GM18861 (cell line): ENCODE measurements around the gene CRYBG2.
"Not testable (repeated sequence)": the region's sequence is repeated elsewhere in the genome, so short reads cannot be mapped to it uniquely, and the experiment has no call there.

Experiments used
- ATAC-seq: cut with Tn5 transposase; IDR thresholded peaks from one replicate; pipeline ENCODE4 v1.9.1; 2021; ENCODE audit not compliant: unreplicated experiment

The CRYBG2 gene

DNA sequence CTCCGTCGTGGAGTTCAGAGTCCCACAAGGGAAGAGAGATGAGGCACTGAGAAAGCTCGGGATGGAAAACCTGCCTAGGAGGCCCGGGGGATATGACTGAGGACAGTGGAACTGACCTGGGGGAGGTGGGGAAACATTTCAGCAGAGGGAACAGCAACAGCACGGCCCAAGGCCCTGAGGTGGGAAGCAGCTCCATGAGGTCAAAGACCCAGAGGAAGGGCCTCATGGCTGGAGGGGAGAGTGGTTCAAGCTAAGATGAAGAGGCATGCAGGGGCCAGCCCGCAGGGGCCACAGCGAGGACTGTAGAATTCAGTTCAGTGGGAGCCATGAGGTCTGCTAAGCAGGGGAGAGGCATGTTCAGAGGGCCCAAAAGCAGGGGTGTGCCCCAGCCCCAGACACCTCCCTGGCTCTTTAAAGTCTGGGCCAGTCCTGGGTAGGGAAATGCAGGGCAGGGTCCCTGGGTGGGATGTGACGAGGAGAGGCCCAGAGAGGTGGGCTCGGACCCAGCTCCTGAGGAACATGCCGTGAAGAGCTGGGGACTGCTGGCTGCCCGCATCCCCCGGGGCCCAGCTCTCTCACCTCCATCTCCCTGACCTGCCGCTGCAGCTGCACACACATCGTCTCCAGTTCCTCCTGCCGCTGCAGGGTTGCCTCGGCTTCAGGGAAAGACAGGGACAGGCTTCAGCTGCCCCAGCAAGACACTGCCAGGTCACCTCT is 57.4 kb downstream of the CRYBG2 start:
- ATAC-seq = no peak

DNA sequence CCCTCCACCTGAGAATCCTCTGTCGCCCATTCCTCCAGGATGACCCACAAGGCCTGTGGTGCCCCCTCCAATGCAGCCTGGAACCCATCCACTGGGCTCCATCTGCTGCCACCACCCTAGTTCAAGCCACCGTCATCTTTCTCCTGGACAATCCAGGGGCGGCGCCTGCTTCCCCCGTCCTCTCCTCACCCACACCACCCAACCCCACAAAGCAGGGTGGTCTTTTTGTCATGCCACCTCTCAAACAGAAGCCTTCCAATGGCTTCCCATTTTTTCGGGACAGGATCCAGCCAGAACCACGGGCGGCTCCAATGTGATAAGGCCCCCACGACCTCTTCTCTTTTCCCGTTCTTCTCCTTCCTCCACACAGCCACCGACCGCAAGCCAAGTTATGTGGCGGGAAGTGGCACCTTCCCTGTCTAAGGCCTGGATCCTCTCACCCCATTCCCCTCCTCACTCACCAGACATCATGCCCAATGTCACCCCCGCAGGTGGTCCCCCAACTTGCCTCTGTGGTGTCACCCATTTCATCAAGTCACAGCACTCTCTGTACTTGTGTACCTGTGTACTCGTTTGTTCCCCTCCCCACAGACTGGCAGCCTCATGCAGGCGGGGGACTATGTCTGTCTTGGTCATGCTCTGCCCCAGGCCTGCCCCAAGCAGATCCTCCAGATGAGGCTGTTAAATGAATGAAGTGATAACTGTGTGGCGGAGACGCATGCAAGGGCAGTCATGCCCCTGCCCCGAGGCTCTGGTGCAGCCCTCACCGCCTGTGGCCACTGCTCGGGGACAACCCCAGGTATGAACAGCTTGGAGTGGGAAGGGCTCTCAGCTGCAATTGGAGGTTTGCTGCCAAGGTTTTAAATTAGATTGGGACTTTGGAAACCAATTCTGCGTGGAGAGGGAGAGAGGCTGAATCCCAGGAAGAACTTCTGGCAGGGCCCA is 58.5 kb downstream of the CRYBG2 start:
- no peak for ATAC-seq

DNA sequence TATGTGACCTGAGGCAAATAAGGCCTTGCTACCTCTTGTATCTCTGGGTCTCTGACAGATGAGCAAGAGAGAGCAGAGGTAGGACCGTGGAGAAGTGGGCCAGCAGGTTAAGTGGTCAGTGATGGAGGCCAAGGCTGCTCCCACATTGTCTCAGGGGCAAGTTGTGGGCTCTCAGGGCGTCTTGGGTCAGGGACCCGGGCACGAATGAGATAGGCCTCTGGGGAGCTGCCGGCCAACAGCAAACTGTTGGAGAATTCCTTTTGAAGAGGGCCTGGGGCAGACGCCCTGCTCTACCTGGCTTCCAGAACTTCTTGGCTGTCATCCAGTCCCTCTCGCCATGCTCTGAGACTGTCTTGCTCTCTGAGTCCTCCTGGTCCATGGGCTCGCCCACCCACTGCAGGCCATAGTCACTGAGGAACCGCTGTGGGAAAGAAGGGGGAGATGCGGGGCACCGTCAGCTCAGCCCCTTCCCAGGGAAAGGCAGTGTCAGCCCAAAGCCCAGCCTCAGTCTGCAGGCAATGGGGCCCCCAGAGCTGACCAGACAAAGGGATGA is 59.9 kb downstream of the CRYBG2 start:
- ATAC-seq = no peak

DNA sequence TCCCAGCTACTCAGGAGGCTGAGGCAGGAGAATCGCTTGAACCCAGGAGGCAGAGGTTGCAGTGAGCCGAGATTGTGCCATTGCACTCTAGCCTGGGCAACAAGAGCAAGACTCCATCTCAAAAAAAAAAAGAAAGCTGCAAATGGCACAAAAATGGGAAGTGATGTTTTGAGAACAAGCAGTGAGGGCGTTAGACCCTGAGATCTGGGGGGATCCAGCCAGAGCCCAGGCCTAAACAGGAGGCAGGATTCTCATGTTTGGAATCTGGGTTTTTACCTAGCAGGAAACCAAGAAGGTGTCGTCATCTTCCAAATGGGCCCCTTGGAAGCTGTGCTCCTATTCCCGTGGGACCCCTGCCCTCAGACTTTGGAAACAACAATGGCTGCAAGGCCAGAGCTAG is 61.2 kb downstream of the CRYBG2 start:
- not testable (repeated sequence) for ATAC-seq

DNA sequence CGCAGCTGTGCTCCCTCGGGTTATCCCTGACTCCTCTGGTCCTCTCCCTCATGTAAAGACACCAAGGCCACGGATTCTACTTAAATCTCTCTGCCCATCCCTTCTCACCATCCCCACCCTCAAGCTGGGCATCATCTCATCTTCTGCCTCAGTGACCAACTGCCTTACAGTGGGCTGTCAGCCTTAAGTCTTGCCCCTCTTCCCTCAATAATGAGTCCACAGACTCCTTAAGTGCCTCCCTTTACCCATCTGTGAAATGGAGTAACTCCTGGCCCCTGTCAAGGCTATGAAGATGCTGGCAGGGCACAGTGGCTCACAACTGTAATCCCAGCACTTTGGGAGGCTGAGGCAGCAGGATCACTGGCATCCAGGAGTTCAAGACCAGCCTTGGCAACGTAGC is 62.0 kb downstream of the CRYBG2 start:
- ATAC-seq = no peak

DNA sequence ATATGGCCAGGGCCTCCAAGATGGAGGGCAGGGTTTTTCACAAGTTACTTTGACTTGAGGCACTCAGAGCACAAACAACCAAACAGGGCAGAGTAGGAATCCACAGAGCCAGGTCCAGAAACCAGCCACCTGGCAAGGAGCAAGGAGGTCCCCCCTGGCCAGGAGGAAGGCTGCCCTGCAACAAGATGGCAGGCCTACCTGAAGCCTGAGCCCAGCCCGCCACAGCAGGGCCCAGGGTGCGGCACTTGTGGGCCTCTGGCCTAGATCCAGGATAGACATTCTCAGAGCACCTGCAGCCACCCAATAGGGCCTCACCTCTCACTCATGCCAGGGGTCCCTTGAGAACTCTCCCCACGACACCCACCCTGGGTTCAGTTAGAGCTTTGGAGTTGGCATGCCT is 62.5 kb downstream of the CRYBG2 start:
- no peak for ATAC-seq

DNA sequence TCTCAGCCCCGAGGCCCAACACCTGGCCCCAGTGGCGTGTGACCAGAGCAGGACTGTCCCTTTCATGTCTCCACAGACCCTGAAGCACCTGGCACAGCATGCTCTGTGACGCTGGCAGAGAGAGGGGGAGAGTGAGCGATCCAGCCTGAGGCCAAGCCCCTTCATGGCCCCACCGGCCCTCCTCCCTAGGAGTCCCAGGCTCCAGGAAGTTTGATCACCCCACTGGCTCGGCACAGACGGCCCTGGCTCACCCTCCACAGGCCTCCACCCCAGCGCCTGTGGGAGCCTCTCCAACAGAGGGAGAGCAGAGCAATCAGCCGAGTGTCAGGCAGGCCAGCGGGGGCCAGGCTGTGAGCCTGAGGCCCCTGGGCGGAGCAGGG is 63.1 kb downstream of the CRYBG2 start:
- ATAC-seq = no peak

DNA sequence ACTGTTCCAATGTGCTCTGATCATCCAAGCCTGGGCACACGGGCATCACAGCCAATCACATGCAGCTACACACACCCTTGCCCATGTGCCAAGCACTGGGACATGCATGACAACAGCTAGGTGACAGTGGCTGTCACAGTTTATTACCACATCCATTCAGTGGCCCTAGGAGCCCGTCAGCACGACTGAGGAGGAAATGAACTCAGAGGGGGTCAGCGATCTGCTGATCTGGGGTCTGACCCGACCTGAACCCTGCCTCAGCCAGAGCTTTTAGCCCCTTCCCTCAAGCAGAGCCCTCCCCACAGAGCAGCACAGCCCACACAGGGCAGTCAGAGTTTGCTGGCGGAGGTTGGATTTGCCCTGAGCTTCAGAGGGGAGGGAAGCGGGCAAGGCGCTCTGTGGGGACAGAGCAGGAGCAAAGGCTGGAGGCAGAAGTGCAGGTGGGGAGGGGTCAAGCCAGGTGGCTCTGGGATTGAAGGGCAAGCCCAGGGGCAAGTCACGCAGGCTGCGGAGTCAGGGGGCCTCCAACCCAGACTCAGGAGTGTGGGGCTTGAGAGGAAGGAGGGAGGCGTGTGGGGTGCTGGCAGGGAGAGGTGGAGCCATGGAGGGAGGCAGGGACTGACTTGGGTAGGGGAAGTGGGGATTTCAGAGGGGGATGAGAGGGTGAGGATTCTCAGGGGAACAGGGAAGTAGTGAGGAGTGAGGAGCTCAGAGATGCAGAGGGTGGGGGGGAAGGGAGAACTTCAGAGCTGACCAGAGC is 63.6 kb downstream of the CRYBG2 start:
- no peak for ATAC-seq

DNA sequence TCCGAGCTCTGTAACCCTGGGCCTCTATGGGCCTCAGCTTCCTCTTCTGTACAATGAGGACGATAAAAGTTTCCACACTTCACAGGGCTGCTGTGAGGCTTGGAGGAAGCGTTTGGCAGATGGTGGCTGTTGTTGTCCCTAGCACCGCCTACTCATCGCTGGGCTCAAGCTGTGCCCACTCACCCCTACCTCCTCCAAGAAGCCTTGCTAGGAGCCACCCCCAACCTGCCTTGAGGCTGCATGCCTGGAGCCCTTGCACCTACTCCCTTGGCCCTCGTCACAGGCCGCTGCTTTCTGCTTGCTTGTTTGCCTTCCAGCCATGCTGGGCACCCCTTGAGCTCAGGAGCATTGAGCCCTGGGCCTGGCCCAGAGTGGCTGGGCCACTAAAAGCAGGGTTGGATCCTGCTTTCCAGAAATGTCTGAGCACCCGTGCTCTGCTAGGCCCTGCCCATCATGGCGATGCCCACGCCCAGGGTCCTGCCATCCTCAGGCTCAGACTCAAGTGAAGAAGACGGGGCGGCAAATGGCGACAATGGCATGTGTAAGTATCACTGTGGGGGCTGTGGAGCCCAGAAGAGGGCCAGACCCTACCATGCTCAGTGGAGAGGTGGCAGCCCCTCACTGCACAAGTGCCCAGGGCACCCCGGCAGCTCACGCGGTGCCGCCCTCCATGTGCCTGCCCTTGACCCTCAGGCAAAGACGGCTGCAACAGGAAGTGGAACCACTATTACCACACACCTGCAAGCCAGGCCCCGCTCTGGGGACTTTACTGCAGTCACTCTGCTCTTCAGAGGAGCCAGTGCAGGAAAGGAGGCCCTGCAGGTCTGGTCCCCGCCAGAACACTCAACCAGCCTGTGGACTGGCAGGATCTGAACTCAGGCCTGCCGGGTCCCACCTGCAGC is 64.5 kb downstream of the CRYBG2 start:
- peak; percentile 32 for ATAC-seq

DNA sequence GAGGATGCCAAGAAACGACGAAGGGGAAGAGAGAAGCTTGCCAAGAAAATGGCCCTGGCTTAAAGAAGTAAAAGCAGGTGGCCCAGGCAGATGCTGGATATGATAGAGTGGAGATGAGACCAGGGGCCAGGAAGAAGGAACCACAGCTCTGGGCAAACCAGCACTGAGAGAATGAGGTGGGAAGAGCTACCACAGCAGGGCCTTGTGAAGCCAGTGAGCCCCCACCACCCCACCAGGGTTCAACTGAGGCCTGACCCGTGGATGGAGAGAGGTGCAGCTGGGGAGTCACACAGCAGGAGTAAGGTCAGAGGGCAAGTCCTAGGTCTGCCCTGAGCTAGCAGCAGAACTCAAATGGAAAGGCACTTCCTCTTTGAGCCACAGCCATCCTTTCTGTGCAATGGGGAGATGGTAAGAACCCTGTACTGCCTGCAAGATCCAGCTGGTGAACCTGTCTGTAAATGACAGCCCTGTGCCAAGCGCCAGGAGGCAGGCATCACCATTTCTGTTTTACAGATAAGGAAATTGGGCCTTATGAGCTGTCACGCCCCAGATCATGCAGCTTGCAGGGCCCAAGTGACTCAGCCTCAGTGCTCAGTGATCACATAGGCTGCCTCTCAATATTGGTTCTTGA is 65.5 kb downstream of the CRYBG2 start:
- ATAC-seq = no peak

DNA sequence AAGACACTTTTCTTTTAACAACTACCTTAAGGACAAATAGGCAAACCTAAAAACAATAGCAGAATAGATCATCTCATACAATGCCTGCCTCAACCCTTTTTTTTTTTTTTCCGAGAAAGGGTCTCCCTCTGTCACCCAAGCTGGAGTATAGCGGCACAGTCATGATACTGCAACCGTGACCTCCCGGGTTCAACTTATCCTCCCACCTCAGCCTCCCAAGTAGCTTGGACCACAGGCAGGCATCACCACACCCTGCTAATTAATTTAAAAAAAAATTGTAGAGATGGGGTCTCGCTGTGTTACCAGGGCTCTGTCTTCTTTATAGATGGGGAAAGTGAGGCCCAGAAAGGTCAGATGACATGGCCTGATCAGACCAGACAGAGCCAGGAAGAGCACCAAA is 66.1 kb downstream of the CRYBG2 start:
- ATAC-seq = no peak

DNA sequence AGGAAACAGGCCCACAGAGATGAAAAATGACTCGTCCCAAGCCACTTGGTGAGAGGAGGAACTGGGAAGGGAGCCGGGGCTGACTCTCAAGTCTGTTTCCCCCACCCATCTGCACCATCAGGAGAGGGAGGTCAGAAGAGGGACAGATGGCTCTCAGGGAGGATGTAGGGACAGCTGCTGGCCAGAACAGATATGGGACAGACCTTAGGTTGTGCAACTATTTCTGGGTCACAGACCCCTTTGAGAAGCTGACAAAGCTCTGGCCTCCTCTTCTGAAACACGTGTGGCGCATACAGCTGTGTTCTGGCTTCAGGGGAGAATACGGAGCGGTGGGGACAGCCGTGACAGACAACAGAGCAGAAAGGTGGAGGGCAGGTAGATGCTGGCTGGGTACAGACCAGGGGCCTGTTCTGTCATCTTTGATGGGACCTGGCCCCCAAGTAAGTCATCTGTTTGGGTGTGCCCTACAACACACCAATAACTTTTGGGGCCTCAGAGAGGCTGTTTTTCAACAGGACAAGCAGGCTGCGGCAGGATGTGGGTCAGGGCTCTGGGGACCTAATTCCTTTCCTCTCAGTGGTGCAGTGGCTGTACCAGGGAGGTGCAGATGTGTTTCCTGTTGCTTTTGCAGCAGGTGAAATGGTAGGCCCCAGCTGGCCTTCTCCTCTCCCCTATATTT is 66.8 kb downstream of the CRYBG2 start:
- ATAC-seq = peak; percentile 36

DNA sequence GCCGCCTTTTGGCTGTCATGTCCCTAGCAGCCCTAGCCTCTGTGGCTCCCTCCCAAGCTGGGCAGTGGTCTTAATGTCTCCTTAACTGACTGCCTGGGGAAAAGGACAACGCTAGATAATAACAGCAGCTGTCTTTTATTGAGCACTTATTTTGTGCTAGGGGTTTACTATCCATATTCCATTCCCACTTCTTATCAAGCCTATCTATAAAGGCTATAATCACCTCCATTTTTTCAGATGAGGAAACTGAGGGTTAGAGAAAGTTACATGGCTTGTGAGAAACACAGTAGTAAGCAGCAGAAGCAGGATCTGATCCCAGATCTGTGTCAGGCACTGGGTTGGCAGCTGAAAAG is 67.9 kb downstream of the CRYBG2 start:
- ATAC-seq = no peak

DNA sequence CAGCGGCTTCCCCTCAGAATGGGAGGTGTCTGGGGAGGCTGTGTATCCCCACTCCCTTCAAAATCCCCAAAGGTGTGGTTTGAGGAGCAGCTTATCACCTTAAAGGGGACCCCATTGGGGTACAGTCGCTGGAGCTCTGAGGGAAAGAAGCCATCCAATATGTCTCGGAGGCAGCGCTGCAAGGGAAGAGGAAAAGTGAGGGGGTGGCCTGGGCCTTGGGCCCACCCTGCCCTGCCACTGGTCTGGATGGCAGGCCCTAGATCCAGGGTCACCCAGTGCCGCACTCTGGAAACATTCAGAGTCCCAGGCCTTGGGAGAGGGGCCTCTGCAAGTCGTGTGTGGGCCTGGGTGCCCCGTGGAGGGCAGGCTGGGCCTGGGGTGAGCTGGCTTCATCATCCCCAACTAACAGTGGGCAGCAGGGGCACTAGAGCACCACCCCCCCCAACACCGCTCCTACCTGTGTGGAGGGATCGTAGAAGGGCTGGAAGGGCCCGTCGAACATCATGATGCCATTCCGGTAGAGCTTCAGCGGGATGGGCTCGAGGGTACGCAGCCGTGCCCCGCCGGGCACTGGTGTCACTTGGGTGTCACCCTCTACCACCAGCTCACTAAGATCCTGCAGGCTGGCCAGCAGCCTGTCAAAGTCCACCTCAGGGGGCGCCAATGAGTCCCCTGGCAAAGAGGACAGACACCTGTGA is 68.4 kb downstream of the CRYBG2 start:
- no peak for ATAC-seq

DNA sequence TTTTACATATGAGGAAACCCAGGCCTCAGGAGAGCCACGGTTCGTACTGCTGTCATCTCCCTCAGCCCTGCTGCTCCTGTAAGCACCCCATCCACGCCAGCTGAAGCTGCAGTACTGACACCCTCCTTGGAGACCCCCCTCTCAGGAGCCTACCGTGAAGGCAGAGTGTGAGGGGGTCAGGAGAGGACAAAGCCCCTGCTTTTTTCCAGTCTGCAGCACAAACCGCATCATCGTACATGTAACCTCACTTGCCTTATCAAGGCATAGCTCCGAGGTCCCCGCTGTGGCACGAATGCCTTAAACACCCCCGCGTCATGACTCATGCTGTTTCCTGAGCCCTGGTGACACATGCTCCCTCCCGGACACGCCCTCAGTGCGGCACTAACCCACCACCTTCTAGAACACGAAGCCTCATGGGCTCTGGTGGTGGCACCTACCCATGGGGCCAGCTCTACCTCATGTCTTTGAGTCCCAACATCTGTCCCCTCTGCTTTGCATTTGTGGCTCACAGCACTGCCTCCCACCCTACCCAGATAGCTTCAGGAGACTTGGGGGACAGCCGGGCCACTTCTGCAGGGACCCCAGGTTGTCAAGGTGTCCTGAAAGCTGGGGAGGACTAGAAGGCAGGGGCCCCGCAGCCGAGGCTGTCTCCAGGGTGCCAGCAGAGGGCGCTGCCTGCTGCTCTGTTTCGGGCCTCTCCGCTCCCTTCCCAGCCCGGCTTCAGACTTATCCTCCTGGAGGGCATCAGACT is 69.2 kb downstream of the CRYBG2 start:
- no peak for ATAC-seq

DNA sequence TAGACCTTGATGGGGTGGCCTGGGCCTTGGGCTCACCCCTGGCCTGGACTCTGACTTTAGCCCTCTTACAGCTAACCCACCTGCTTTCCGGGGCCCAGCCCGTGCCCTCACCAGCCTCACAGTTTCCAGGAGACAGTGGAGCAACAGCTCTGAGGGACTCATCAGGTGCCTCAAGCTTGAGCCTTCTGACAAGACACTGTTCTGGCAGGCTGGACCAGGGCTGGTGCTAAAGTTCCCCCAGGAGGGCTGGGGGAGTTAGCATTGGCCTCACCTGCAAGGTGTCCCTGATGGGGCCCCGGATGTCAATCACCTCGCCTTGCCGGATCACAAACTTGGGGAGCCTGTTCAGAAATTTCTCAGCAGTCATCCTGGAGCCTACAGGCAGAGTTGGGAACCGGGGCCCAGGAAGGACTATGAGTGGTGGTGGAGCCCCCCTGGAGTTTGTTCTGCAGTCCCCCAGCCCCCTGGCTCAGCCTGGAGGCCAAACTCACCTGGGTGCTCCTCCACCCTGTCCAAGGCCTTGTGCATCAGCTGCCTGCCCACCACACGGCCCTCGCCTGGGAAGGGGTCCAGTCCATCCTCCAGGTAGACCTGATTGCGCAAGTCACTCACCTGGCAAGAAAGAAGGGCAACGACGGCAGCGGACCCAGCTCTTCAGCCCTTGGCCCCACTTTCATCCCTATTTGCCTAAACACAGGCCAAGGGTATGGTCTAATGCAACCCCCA is 69.9 kb downstream of the CRYBG2 start:
- ATAC-seq = no peak

DNA sequence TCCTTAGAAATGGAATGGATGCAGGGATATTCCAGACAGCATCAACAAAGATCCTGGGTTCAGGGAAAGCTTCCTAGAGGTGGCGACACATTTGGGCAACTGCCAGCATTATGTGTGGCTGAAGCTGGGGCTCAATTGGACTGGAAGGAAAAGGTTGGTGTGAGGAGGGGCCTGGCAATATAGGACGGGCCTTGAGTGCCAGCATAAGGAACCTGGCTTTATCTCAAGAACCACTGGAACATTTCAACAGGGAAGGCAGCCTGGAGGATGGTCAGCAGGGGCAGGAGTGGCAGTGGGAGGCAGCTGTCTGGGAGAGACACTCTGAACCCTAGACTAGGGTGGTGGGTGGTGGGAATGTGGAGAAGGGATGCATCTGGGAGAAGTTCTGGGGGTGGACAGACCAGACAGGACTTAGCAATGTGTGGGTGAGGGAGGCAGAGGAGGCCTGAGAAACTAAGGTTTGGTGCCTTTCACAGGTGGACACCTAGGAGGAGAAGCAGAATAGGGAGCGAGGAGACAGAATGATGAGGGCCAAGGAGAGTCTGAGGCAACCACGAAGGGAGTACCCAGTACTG is 70.6 kb downstream of the CRYBG2 start:
- ATAC-seq = no peak
